Keratinocyte (primary cell): ENCODE measurements around the gene SRR. TPM values are rescaled to one million over a fixed set of nuclear protein-coding genes. Genes with fewer than 3 reads are reported as not detected.

Source experiments
- DNase-seq: peaks from one replicate; pipeline ENCODE4 v3.0.0-alpha.2; 2011; ENCODE audit warnings: low read depth, missing footprints, low spot score
- FAIRE-seq: peaks from 2 replicates; lab custom pipeline; 2011; peaks lifted over from hg19 to GRCh38; lab: Jason Lieb, UNC
- H2AFZ ChIP-seq: 2 replicates; pipeline ENCODE4 v1.6.0; 2012; ENCODE audit warnings: low read length, control low read depth, inconsistent platforms; ENCODE audit not compliant: control insufficient read depth
- H3K27ac ChIP-seq: 2 replicates; pipeline ENCODE4 v1.5.1; 2011; ENCODE audit warnings: low read length; ENCODE audit not compliant: control insufficient read depth, insufficient read depth
- H3K27me3 ChIP-seq: 3 replicates; pipeline ENCODE4 v1.6.0; 2011; ENCODE audit warnings: low read length; ENCODE audit not compliant: control insufficient read depth, insufficient read depth; ENCODE audit errors: extremely low read depth
- H3K36me3 ChIP-seq, 2 experiments: 2 replicates in 1 of 2; 3 replicates in 1 of 2; pipeline ENCODE4 v1.5.1; 2011; ENCODE audit warnings: low read length in 2 of 2, mild to moderate bottlenecking in 1 of 2; ENCODE audit not compliant: control insufficient read depth in 2 of 2, insufficient read depth in 2 of 2; ENCODE audit errors: extremely low read depth in 1 of 2
- H3K4me1 ChIP-seq: 3 replicates; pipeline ENCODE4 v1.5.1; 2011; ENCODE audit warnings: low read length; ENCODE audit not compliant: control insufficient read depth, insufficient read depth; ENCODE audit errors: extremely low read depth
- H3K4me2 ChIP-seq: 3 replicates; pipeline ENCODE4 v1.6.0; 2011; ENCODE audit warnings: low read depth, low read length; ENCODE audit not compliant: control insufficient read depth, insufficient read depth; ENCODE audit errors: extremely low read depth
- H3K4me3 ChIP-seq, 3 experiments: fragments of 200-600 bp in 1 of 3; sonication (generic) in 1 of 3; 2 replicates in 2 of 3; 3 replicates in 1 of 3; pipeline ENCODE4 v1.5.1; 2011 to 2016; ENCODE audit warnings: low read length in 3 of 3, mild to moderate bottlenecking in 3 of 3, control low read depth in 2 of 3, inconsistent platforms in 1 of 3, low read depth in 1 of 3, mixed read lengths in 1 of 3, mixed run types in 1 of 3, moderate library complexity in 1 of 3; ENCODE audit not compliant: control insufficient read depth in 2 of 3, insufficient read depth in 2 of 3; ENCODE audit errors: extremely low read depth in 1 of 3
- H3K79me2 ChIP-seq: 2 replicates; pipeline ENCODE4 v1.6.0; 2012; ENCODE audit warnings: low read length; ENCODE audit not compliant: control insufficient read depth, insufficient read depth
- H3K9ac ChIP-seq: 3 replicates; pipeline ENCODE4 v1.6.0; 2011; ENCODE audit warnings: low read length; ENCODE audit not compliant: control insufficient read depth, insufficient read depth; ENCODE audit errors: extremely low read depth
- H3K9me1 ChIP-seq: 3 replicates; pipeline ENCODE4 v1.6.0; 2011; ENCODE audit warnings: low read length; ENCODE audit not compliant: control insufficient read depth, insufficient read depth; ENCODE audit errors: extremely low read depth
- H3K9me3 ChIP-seq: 2 replicates; pipeline ENCODE4 v1.5.1; 2012; ENCODE audit warnings: low read depth, low read length; ENCODE audit not compliant: control insufficient read depth
- H4K20me1 ChIP-seq: 3 replicates; pipeline ENCODE4 v1.6.0; 2011; ENCODE audit warnings: low read length; ENCODE audit not compliant: control insufficient read depth, insufficient read depth; ENCODE audit errors: extremely low read depth
- EZH2 ChIP-seq: IDR thresholded peaks from one replicate; pipeline ENCODE4 v1.6.1; 2012; ENCODE audit warnings: inconsistent platforms, mild to moderate bottlenecking, low read length, moderate library complexity
- dilution Hi-C: fragments of 300-500 bp; cut with MboI; formaldehyde crosslinking; loops from one replicate; pipeline ENCODE4 v1.7.0; 2020; ENCODE audit warnings: low sequenced_read_pairs; ENCODE audit not compliant: extremely low pct_ligation_motif_present
- polyA plus RNA-seq, 5 experiments: library from polyadenylated mRNA; depleted of rRNA in 3 of 5; stranded (reverse) in 3 of 5; stranded (forward) in 1 of 5; unstranded in 1 of 5; fragments of >200 nt; gene quantifications; 1 replicate in 1 of 5; 2 replicates in 3 of 5; 3 replicates in 1 of 5; pipeline versions ENCODE4 v1.2.1 to v1.2.3, GENCODE V29; 2011 to 2012; ENCODE audit warnings: missing spikeins in 2 of 5, low read depth in 1 of 5, low replicate concordance in 1 of 5
- TF ChIP-seq, protein P1 (sequence below), 3 experiments: IDR thresholded peaks in 1 of 3; conservative IDR thresholded peaks in 1 of 3; optimal IDR thresholded peaks in 1 of 3; 2 replicates in 2 of 3; 3 replicates in 1 of 3; pipeline versions ENCODE3 to v1.5.1; 2011; ENCODE audit warnings: low read length in 3 of 3, mild to moderate bottlenecking in 3 of 3, moderate library complexity in 2 of 3, control low read depth in 1 of 3, inconsistent platforms in 1 of 3; ENCODE audit not compliant: insufficient read depth in 2 of 3; ENCODE audit errors: extremely low read depth in 1 of 3

The SRR gene
- polyA plus RNA-seq, 1 donor (not counting 4 experiments of a cell fraction or from before 2014, with no cell fraction given) = 17.7 TPM

DNA sequence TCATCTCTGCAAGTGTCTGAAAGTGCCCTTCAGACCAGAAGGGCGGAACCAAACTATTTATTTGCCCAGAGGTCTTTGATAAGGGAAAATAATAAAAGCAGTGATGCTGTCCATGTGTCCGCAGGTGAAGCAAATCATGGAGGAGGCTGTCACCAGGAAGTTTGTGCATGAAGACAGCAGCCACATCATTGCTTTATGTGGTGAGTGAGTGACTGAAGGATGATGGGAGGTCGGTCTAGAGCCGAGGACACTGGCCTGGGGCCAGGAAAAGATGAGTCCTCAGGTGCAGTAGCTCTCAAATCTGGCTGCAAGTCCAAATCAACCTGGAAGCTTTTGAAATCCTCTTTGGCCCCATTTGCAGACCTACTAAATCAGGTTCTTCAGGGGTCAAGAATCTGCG is 39.7 kb downstream of the SRR start:
- no peak overlapping the region for H3K4me3 ChIP-seq
- H3K4me1 ChIP-seq = peaks cover 3% of the 10 kb centered on the region
- no peaks in the 10 kb centered on the region for H3K9me1 ChIP-seq
- peaks cover 4% of the 10 kb centered on the region for H4K20me1 ChIP-seq
- FAIRE-seq (no peak), DNase-seq (no peak)
- H2AFZ ChIP-seq = no peak overlapping the region
- peaks cover 3 to 4% of the 10 kb centered on the region in 2 experiments for H3K36me3 ChIP-seq
- no peaks in the 10 kb centered on the region for H3K27me3 ChIP-seq
- H3K27ac ChIP-seq = no peak overlapping the region
- no peaks in the 10 kb centered on the region for H3K79me2 ChIP-seq
- no peak overlapping the region for H3K9ac ChIP-seq
- H3K9me3 ChIP-seq = no peaks in the 10 kb centered on the region
- dilution Hi-C loops = no loop called here
- TF ChIP-seq EZH2 = no peak
- TF ChIP-seq, protein P1, sequence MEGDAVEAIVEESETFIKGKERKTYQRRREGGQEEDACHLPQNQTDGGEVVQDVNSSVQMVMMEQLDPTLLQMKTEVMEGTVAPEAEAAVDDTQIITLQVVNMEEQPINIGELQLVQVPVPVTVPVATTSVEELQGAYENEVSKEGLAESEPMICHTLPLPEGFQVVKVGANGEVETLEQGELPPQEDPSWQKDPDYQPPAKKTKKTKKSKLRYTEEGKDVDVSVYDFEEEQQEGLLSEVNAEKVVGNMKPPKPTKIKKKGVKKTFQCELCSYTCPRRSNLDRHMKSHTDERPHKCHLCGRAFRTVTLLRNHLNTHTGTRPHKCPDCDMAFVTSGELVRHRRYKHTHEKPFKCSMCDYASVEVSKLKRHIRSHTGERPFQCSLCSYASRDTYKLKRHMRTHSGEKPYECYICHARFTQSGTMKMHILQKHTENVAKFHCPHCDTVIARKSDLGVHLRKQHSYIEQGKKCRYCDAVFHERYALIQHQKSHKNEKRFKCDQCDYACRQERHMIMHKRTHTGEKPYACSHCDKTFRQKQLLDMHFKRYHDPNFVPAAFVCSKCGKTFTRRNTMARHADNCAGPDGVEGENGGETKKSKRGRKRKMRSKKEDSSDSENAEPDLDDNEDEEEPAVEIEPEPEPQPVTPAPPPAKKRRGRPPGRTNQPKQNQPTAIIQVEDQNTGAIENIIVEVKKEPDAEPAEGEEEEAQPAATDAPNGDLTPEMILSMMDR (optimal IDR thresholded peaks at IDR 0.05 in 1 of 3, IDR thresholded peaks at IDR 0.05 in 1 of 3, conservative IDR thresholded peaks at IDR 0.05 in 1 of 3; ENCODE audit: extremely low read depth in 1 of 3, insufficient read depth in 2 of 3, low read length in 3 of 3) = no peak
- H3K4me2 ChIP-seq = no peak overlapping the region

DNA sequence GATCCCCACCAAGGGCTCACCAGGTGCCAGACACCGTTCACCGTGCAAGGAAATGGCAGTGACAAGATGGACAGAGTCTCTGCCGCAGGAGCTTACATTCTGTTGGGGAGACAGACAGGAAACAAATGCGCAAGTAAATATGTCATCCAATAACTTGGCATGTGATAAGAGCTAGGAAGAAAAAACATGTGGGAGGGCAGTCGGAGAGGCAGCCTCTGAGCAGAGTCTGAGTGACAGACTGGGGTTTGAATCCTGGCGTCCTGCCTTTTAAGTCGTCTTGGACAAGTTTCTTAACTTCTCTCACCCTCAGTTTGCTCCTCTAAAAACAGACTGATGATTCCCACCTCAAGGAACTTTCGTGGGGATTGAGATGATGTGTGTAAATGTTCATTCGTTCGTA is 40.8 kb downstream of the SRR start:
- TF ChIP-seq, protein P1 (optimal IDR thresholded peaks at IDR 0.05 in 1 of 3, IDR thresholded peaks at IDR 0.05 in 1 of 3, conservative IDR thresholded peaks at IDR 0.05 in 1 of 3; ENCODE audit: extremely low read depth in 1 of 3, insufficient read depth in 2 of 3, low read length in 3 of 3) = no peak
- no peak for TF ChIP-seq EZH2

More for the DNA sequence above, 40.8 kb downstream of the SRR start:
- DNase-seq (no peak), FAIRE-seq (no peak)
- Histone ChIP-seq H3K9me1 (no peaks in the 10 kb centered on the region), H3K9me3 (no peaks in the 10 kb centered on the region), H3K36me3 (peaks cover 3 to 4% of the 10 kb centered on the region in 2 experiments), H3K27ac (no peak overlapping the region), H3K79me2 (no peaks in the 10 kb centered on the region), H3K9ac (no peak overlapping the region), H3K27me3 (no peaks in the 10 kb centered on the region), H4K20me1 (peaks cover 4% of the 10 kb centered on the region), H3K4me2 (no peak overlapping the region), H3K4me3 (no peak overlapping the region), H2AFZ (no peak overlapping the region), H3K4me1 (peaks cover 3% of the 10 kb centered on the region)
- dilution Hi-C loops = no loop called here
